Keratinocyte (primary cell): ENCODE results near the gene SEC24D.

Experiments
- EZH2 ChIP-seq: IDR thresholded peaks from one replicate; pipeline ENCODE4 v1.6.1; 2012; ENCODE audit warnings: inconsistent platforms, mild to moderate bottlenecking, low read length, moderate library complexity
- TF ChIP-seq, protein P1 (sequence below), 3 experiments: IDR thresholded peaks in 1 of 3; conservative IDR thresholded peaks in 1 of 3; optimal IDR thresholded peaks in 1 of 3; 2 replicates in 2 of 3; 3 replicates in 1 of 3; pipeline versions ENCODE3 to v1.5.1; 2011; ENCODE audit warnings: low read length in 3 of 3, mild to moderate bottlenecking in 3 of 3, moderate library complexity in 2 of 3, control low read depth in 1 of 3, inconsistent platforms in 1 of 3; ENCODE audit not compliant: insufficient read depth in 2 of 3; ENCODE audit errors: extremely low read depth in 1 of 3

DNA sequence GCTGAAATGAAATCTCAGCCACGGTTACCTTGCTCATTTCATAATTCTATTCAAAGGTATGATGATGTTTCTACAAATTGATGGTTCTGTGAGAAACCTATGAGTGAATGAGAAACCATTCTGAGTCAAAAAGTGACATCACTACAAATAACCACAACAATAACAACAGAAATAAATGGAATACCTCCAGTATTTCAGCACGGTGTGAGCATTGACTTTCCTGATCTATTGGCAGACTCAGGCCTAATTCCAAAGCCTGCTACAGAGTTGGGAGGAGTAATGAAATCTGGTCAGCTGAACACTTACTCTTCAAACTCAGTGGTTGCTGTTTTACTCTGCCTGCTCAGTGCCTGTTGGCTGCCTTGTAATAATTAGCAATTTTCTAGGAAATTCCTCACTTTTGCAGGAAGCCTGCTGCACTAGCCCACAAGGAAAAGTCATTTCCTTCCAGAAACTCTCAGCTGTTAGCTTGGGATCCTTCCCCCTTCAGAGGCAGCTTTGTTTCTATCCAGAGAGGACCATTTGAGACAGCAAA lies 33.9 kb upstream of the SEC24D start:
- TF ChIP-seq, protein P1, sequence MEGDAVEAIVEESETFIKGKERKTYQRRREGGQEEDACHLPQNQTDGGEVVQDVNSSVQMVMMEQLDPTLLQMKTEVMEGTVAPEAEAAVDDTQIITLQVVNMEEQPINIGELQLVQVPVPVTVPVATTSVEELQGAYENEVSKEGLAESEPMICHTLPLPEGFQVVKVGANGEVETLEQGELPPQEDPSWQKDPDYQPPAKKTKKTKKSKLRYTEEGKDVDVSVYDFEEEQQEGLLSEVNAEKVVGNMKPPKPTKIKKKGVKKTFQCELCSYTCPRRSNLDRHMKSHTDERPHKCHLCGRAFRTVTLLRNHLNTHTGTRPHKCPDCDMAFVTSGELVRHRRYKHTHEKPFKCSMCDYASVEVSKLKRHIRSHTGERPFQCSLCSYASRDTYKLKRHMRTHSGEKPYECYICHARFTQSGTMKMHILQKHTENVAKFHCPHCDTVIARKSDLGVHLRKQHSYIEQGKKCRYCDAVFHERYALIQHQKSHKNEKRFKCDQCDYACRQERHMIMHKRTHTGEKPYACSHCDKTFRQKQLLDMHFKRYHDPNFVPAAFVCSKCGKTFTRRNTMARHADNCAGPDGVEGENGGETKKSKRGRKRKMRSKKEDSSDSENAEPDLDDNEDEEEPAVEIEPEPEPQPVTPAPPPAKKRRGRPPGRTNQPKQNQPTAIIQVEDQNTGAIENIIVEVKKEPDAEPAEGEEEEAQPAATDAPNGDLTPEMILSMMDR (optimal IDR thresholded peaks at IDR 0.05 in 1 of 3, IDR thresholded peaks at IDR 0.05 in 1 of 3, conservative IDR thresholded peaks at IDR 0.05 in 1 of 3; ENCODE audit: extremely low read depth in 1 of 3, insufficient read depth in 2 of 3, low read length in 3 of 3) = no peak
- TF ChIP-seq EZH2 = no peak
